ENCODE results near the gene WNT7A.

GRCh38 chr3:13796701-13797460 lies 83.0 kb downstream of the WNT7A start:
- TF ChIP-seq EZH2 (IDR thresholded peaks at IDR 0.05; ENCODE audit: insufficient read depth, poor library complexity, severe bottlenecking) (no peak), EZH2phosphoT487 (IDR thresholded peaks at IDR 0.05; ENCODE audit: insufficient read depth, low read depth) (no peak)
